ENCODE data around the gene CCN5.
"Not testable (repeated sequence)": the region's sequence is repeated elsewhere in the genome, so short reads cannot be mapped to it uniquely, and the experiment has no call there.

CCN5 gene

GRCh38 chr20:44694159-44694558, 21.0 kb upstream of the CCN5 start:
- DNase-seq (ENCODE audit: low read depth in 3 of 3): no peak

- DNase-seq (ENCODE audit: low read depth in 3 of 3): no peak
Measured at GRCh38 chr20:44695295-44695673, 19.9 kb upstream of the CCN5 start.

GRCh38 chr20:44695674-44696300, 19.4 kb upstream of the CCN5 start:
- DNase-seq (ENCODE audit: low read depth in 3 of 3): no peak

GRCh38 chr20:44696315-44696714, 18.9 kb upstream of the CCN5 start:
- DNase-seq (ENCODE audit: low read depth in 3 of 3): no peak

- DNase-seq (ENCODE audit: low read depth in 3 of 3): not testable (repeated sequence)
Measured at GRCh38 chr20:44697041-44697440, 18.1 kb upstream of the CCN5 start.

GRCh38 chr20:44698351-44698750, 16.8 kb upstream of the CCN5 start:
- no peak for DNase-seq (ENCODE audit: low read depth in 3 of 3)

- DNase-seq (ENCODE audit: low read depth in 3 of 3): no peak
Measured at GRCh38 chr20:44700306-44700705, 14.9 kb upstream of the CCN5 start.

GRCh38 chr20:44701118-44701857, 13.9 kb upstream of the CCN5 start:
- DNase-seq (ENCODE audit: low read depth in 3 of 3): no peak

GRCh38 chr20:44701858-44702256, 13.3 kb upstream of the CCN5 start:
- no peak for DNase-seq (ENCODE audit: low read depth in 3 of 3)

GRCh38 chr20:44702776-44703175, 12.4 kb upstream of the CCN5 start:
- DNase-seq (ENCODE audit: low read depth in 3 of 3): no peak

GRCh38 chr20:44703183-44703925, 11.8 kb upstream of the CCN5 start:
- DNase-seq (ENCODE audit: low read depth in 3 of 3): no peak

- DNase-seq (ENCODE audit: low read depth in 3 of 3): no peak
Measured at GRCh38 chr20:44703956-44704488, 11.1 kb upstream of the CCN5 start.

GRCh38 chr20:44704551-44704971, 10.6 kb upstream of the CCN5 start:
- DNase-seq (ENCODE audit: low read depth in 3 of 3): no peak

GRCh38 chr20:44705364-44706094, 9.6 kb upstream of the CCN5 start:
- DNase-seq (ENCODE audit: low read depth in 3 of 3): no peak

GRCh38 chr20:44706301-44707017, 8.7 kb upstream of the CCN5 start:
- no peak for DNase-seq (ENCODE audit: low read depth in 3 of 3)

- DNase-seq (ENCODE audit: low read depth in 3 of 3): no peak
Measured at GRCh38 chr20:44707018-44707579, 8.1 kb upstream of the CCN5 start.

GRCh38 chr20:44709380-44709779, 5.8 kb upstream of the CCN5 start:
- no peak for DNase-seq (ENCODE audit: low read depth in 3 of 3)

- DNase-seq (ENCODE audit: low read depth in 3 of 3): no peak
Measured at GRCh38 chr20:44709797-44710196, 5.4 kb upstream of the CCN5 start.

GRCh38 chr20:44711237-44711636, 3.9 kb upstream of the CCN5 start:
- DNase-seq (ENCODE audit: low read depth in 3 of 3): no peak

GRCh38 chr20:44714102-44714700, 968 bp upstream of the CCN5 start:
- DNase-seq (ENCODE audit: low read depth in 3 of 3): no peak

All from stimulated activated CD4-positive, alpha-beta T cell treated with anti-CD3 and anti-CD28 coated beads, TNF-alpha, amount 100 ng/mL, for 4 hours (primary cell).